B cell (primary cell): ENCODE measurements around the gene DOHH. TPM values are rescaled to one million over a fixed set of nuclear protein-coding genes. Genes with fewer than 3 reads are reported as not detected.

Experiments used
- ATAC-seq: fragments of 200-7000 bp; cut with Tn5 transposase; one replicate; pipeline ENCODE4 v1.10.0; 2021; ENCODE audit warnings: low read depth, mild to moderate bottlenecking, moderate number of reproducible peaks, moderate library complexity
- CTCF ChIA-PET: fragments of 350-600 bp; sonication (Branson Sonifier 250); formaldehyde crosslinking; loops from one replicate; lab custom pipeline; 2021; ENCODE audit warnings: antibody characterized with exemption, inconsistent platforms; lab: Charles Lee
- POLR2A ChIA-PET: fragments of 350-600 bp; sonication (Branson Sonifier 250); formaldehyde crosslinking; loops from one replicate; lab custom pipeline; 2021; ENCODE audit warnings: antibody characterized with exemption; lab: Charles Lee
- DNase-seq: peaks from one replicate; pipeline ENCODE4 v3.0.0; 2013
- H2AFZ ChIP-seq: 2 replicates; pipeline ENCODE4 v1.6.1; 2012; ENCODE audit warnings: mild to moderate bottlenecking, low read depth, low read length; ENCODE audit not compliant: insufficient read depth, poor library complexity, severe bottlenecking
- H3K27ac ChIP-seq, 2 donors: 1 replicate in 1 of 2; 2 replicates in 1 of 2; pipeline ENCODE4 v1.5.1; 2012 to 2013; ENCODE audit warnings: low read length in 2 of 2, mild to moderate bottlenecking in 2 of 2, moderate library complexity in 1 of 2
- H3K27me3 ChIP-seq, 4 experiments: fragments of 200-600 bp in 1 of 4; sonication (generic) in 1 of 4; replicated peaks in 1 of 4; 1 replicate in 2 of 4; 2 replicates in 2 of 4; pipeline versions ENCODE4 v1.6.1 to v1.7.0; 2013 to 2016; ENCODE audit warnings: low read length in 3 of 4, mild to moderate bottlenecking in 2 of 4, mixed read lengths in 1 of 4, moderate library complexity in 1 of 4; ENCODE audit not compliant: insufficient read depth in 4 of 4, control insufficient read depth in 3 of 4; ENCODE audit errors: control extremely low read depth in 1 of 4
- H3K36me3 ChIP-seq, 2 experiments: replicated peaks in 1 of 2; 1 replicate in 1 of 2; 2 replicates in 1 of 2; pipeline versions ENCODE4 v1.6.1 to v1.7.1; 2013; ENCODE audit warnings: low read length in 1 of 2; ENCODE audit not compliant: insufficient read depth in 2 of 2, control insufficient read depth in 1 of 2; ENCODE audit errors: control extremely low read depth in 1 of 2, extremely low read depth in 1 of 2
- H3K4me1 ChIP-seq, 2 donors: fragments of 200-600 bp in 1 of 2; sonication (generic) in 1 of 2; 1 replicate in 1 of 2; 2 replicates in 1 of 2; pipeline versions ENCODE4 v1.5.1 to v1.6.1; 2013 to 2017; ENCODE audit warnings: low read length in 2 of 2; ENCODE audit not compliant: control insufficient read depth in 2 of 2, insufficient read depth in 2 of 2
- H3K4me2 ChIP-seq: replicated peaks from 2 replicates; pipeline ENCODE3; 2012; ENCODE audit warnings: mild to moderate bottlenecking, low read depth, low read length; ENCODE audit not compliant: poor library complexity, severe bottlenecking
- H3K4me3 ChIP-seq, 5 experiments: fragments of 200-600 bp in 1 of 5; sonication (generic) in 1 of 5; 1 replicate in 3 of 5; 2 replicates in 2 of 5; pipeline versions ENCODE4 v1.5.1 to v1.7.0; 2011 to 2016; ENCODE audit warnings: low read length in 4 of 5, mild to moderate bottlenecking in 4 of 5, low read depth in 2 of 5, control low read depth in 1 of 5, moderate library complexity in 1 of 5; ENCODE audit not compliant: insufficient read depth in 1 of 5; ENCODE audit errors: control extremely low read depth in 1 of 5, extremely low read depth in 1 of 5
- H3K79me2 ChIP-seq: fragments of 200-600 bp; sonication (generic); one replicate; pipeline ENCODE4 v1.6.0; 2016; ENCODE audit warnings: low read length; ENCODE audit not compliant: control insufficient read depth, insufficient read depth
- H3K9ac ChIP-seq: fragments of 200-600 bp; sonication (generic); 2 replicates; pipeline ENCODE4 v1.6.1; 2017; ENCODE audit warnings: mild to moderate bottlenecking, low read length, moderate library complexity
- H3K9me3 ChIP-seq, 3 donors: one replicate each; pipeline versions ENCODE4 v1.6.1 to v1.7.1; 2013; ENCODE audit warnings: low read length in 2 of 3; ENCODE audit not compliant: control insufficient read depth in 2 of 3, insufficient read depth in 1 of 3; ENCODE audit errors: control extremely low read depth in 1 of 3
- H4K20me1 ChIP-seq: 2 replicates; pipeline ENCODE4 v1.6.0; 2012; ENCODE audit warnings: mild to moderate bottlenecking, low read length; ENCODE audit not compliant: insufficient read depth, control insufficient read depth, poor library complexity, severe bottlenecking
- H3K27ac Mint-ChIP-seq: one replicate; pipeline ENCODE4 v1.8.0; 2021; ENCODE audit warnings: mixed read lengths
- H3K27me3 Mint-ChIP-seq: one replicate; pipeline ENCODE4 v1.8.0; 2021; ENCODE audit warnings: mixed read lengths
- H3K4me1 Mint-ChIP-seq: one replicate; pipeline ENCODE4 v1.8.0; 2021; ENCODE audit warnings: mixed read lengths
- H3K4me3 Mint-ChIP-seq: one replicate; pipeline ENCODE4 v1.8.0; 2021; ENCODE audit warnings: mixed read lengths
- H3K9me3 Mint-ChIP-seq: one replicate; pipeline ENCODE4 v1.8.0; 2022; ENCODE audit warnings: mixed read lengths; ENCODE audit not compliant: insufficient read depth
- CTCF ChIP-seq: fragments of 200-600 bp; IDR thresholded peaks from one replicate; pipeline ENCODE4 v1.8.0; 2022; ENCODE audit warnings: antibody characterized with exemption, mild to moderate bottlenecking
- EZH2 ChIP-seq: IDR thresholded peaks from 2 replicates; pipeline ENCODE4 v1.6.1; 2012; ENCODE audit warnings: borderline replicate concordance, low read depth, mild to moderate bottlenecking, moderate library complexity, low read length; ENCODE audit not compliant: insufficient read depth, poor library complexity, severe bottlenecking
- WGBS: methylation state at CpG from one replicate; pipeline ENCODE4 v1.1.5; 2013; ENCODE audit warnings: missing lambda C conversion rate; ENCODE audit not compliant: insufficient coverage; 5-methylcytosine and 5-hydroxymethylcytosine counted together
- intact Hi-C: fragments of 100-400 bp; cut with micrococcal nuclease; formaldehyde crosslinking; loops from one replicate; pipeline ENCODE4 v1.10.0; 2022
- polyA plus RNA-seq: library from polyadenylated mRNA; depleted of rRNA; stranded (reverse); fragments of >200 nt; gene quantifications from 2 replicates; pipeline ENCODE4 v1.2.3, GENCODE V29; 2012
- total RNA-seq, 2 donors: library from RNA; stranded (reverse); fragments of 120-200 nt in 1 of 2; gene quantifications; 1 replicate in 1 of 2; 2 replicates in 1 of 2; pipeline versions ENCODE4 v1.2.3 to v1.2.4, GENCODE V29; 2013 to 2022

Gene DOHH
- total and polyA plus RNA-seq, 2 donors (not counting 1 experiment from before 2014, with no cell fraction given) = 6.6 to 8.6 TPM

- 97% methylated on average over 29 of the region's 37 CpGs for WGBS
- ChIA-PET POLR2A (no interaction called here), CTCF (interaction anchor here (1.0 kb wide), 1 partner anchor 27 kb away, joined by 3 read pairs; no protein-coding TSS in a partner anchor)
- no peak for TF ChIP-seq EZH2
- TF ChIP-seq CTCF = no peak
- intact Hi-C loops = no loop called here
- H3K9me3 ChIP-seq = no peaks in the 10 kb centered on the region
- no peak overlapping the region for H3K9ac ChIP-seq
- Mint-ChIP-seq H3K4me1 (no peaks in the 10 kb centered on the region), H3K9me3 (no peaks in the 10 kb centered on the region), H3K27ac (no peak overlapping the region), H3K27me3 (no peaks in the 10 kb centered on the region), H3K4me3 (no peak overlapping the region)
- H4K20me1 ChIP-seq = no peaks in the 10 kb centered on the region
- no peak overlapping the region for H3K4me2 ChIP-seq
- no peak for ATAC-seq
- H2AFZ ChIP-seq = no peak overlapping the region
- no peak overlapping the region for H3K4me3 ChIP-seq
- no peaks in the 10 kb centered on the region for H3K79me2 ChIP-seq
- no peaks in the 10 kb centered on the region for H3K27me3 ChIP-seq
- no peak overlapping the region for H3K27ac ChIP-seq
- peaks cover 0 to 16% of the 10 kb centered on the region in 2 experiments for H3K36me3 ChIP-seq
- no peaks in the 10 kb centered on the region for H3K4me1 ChIP-seq
- no peak for DNase-seq
Observed at GRCh38 chr19:3455960-3456601, 44.4 kb downstream of the DOHH start.

- Histone ChIP-seq H4K20me1 (no peaks in the 10 kb centered on the region), H3K9ac (no peak overlapping the region), H3K27ac (no peak overlapping the region), H3K9me3 (no peaks in the 10 kb centered on the region), H3K79me2 (no peaks in the 10 kb centered on the region), H3K27me3 (no peaks in the 10 kb centered on the region), H3K4me3 (no peak overlapping the region), H2AFZ (no peak overlapping the region), H3K36me3 (peaks cover 0 to 21% of the 10 kb centered on the region in 2 experiments), H3K4me2 (no peak overlapping the region), H3K4me1 (no peaks in the 10 kb centered on the region)
- DNase-seq (no peak), ATAC-seq (no peak)
- ChIA-PET CTCF (no interaction called here), POLR2A (no interaction called here)
- H3K9me3 Mint-ChIP-seq = no peaks in the 10 kb centered on the region
- no peak overlapping the region for H3K27ac Mint-ChIP-seq
- no peak overlapping the region for H3K4me3 Mint-ChIP-seq
- no peak for TF ChIP-seq CTCF
- TF ChIP-seq EZH2 = no peak
- 97% methylated on average over 7 of the region's 7 CpGs for WGBS
- no peaks in the 10 kb centered on the region for H3K27me3 Mint-ChIP-seq
- intact Hi-C loops = no loop called here
- H3K4me1 Mint-ChIP-seq = no peaks in the 10 kb centered on the region
Observed at GRCh38 chr19:3455393-3455955, 45.0 kb downstream of the DOHH start.
